NCI-H2107 (cell line): ENCODE results near the gene MPZL2.

ENCODE experiments used
- DNase-seq: peaks from one replicate; lab custom pipeline; 2025; lab: John Stamatoyannopoulos, UW

MPZL2 gene

DNA sequence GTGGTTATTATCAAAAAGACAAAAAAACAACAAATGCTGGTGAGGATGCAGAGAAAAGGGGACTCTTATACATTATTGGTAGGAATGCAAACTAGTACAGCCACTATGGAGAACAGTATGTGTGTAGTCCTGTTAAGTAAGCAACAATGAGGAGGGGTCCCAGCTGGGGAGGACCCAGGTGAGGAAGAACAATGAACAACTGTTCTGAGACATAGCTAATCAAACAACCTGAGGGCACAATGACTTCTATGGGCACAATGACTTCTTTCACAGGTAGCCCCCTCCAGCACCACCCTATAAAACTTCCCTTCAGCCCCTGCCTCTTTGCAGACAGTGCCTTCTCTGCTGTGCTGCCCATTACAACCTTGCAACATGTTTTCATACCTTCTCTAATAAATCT, 44.9 kb downstream of the MPZL2 start:
- DNase-seq, result no peak

DNA sequence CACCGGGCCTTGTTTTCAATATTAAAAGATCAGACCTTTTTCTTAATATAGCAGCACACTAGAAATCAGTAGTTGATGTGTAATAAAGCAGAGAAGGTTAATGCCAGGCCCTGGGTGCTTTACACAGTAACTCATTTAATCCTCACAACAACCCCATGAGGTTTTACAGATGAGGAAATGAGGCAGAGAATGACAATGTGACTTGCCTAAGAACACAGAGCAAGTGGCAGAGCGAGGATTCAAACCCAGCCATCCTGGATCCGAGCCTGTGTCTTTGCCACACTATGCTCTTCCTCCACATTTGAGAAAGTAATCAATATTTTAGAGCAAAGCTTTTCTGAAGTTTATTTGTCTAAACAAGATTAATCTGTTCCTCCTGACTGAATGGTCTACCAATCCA, 46.5 kb downstream of the MPZL2 start:
- no peak for DNase-seq

DNA sequence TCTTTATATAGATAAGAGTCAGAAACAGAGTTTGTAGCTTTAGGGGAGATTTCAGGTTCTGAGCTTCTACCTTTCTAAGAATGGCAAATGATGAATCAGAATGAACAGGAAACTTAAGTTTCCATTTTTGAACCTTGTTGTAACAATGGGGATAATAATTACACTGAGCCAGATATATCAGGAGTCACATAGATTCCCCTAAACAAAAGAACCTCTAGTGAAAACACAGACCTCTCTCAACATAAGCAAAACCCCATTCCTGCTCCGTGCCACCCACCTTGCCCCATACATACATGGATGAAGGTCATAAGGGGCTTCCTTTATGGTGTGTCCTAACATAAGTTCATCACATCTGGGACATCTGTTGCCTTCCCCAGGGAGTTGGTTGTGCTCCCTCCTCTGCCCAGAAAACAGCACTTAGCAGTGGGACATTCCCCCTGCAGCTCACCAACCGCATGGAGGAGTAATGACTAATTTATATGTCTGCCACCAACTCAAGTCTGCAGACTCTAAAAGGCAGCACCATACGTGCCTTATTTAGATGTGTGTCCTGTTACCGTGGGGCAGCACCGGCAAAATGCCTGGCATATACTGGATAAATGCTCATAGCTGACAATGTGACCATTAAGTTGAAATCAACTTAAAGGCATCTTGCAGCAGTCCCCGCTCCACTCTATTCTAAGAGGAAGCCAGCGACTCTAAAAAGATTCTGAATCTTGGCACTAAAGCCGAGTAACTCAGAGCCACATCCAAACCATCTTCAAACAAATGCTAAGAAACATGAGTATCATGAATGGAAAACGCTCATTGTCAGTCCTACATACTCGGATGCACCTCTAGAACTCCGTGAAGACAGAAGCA, 47.2 kb downstream of the MPZL2 start:
- no peak for DNase-seq

DNA sequence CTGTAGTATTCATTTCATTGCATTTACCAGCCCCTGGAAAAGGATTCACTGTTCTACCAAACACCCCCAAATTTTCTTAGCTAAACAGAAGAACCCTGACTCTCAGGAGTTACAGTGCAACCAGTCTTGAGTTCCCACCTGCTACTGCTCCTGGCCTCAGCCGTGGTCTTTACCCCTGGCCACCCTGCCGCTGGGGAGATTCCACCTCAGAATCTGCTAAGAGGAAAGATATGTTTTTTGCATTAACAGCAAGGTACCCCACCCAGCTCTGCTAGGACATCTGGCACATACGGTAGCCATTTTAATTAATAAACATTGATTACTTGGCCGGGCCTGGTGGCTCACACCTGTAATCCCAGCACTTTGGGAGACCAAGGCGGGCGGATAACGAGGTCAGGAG, 48.3 kb downstream of the MPZL2 start:
- no peak for DNase-seq

DNA sequence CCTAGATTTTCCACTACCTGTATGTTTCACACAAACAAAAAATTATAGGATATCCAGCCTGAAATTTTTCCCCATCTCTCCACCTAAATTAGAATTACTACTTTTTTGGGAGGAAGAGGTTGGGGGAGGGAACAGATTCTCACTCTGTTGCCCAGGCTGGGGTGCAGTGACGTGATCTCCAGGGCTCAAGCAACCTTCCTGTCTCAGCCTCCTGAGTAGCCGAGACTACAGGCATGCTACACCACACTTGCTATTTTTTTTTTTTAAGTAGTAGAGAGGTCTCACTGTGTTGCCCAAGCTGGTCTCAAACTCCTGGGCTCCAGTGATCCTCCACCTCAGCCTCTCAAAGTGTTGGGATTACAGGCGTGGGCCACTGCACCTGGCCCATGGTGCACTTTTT, 48.8 kb downstream of the MPZL2 start:
- no peak for DNase-seq

DNA sequence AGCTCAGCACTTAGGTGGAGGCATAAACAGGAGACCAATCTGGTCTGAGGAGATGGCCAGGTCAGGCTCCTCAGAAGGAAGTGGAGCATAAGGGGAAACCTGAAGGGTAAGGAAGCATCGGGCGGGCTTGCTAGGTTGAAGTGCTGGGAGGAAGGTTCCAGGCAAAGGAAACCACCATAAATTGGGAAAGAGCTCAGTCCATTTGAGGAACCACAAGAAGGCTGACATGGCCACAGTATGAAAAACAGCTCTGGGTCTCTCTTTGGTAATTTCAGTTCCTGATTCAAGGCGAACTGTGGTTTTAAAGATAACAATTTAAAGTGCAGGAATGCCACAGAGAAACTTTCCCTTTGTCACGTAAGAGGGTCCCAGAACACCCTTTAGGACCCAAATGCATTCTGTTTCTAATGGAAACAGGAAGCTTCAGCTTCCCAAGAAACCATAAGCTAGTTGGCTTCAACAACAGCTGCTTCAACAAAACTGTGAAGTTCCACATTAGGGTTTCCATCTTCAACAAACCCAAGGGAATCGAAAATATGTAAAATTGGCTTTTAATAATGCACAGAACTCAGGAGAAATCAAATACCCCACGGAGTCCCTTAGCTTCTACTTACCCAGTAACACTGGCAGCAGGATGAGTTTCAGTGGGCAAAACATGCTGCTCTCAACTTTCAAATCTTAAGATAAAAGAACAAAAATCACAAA, 49.7 kb downstream of the MPZL2 start:
- DNase-seq, result no peak

DNA sequence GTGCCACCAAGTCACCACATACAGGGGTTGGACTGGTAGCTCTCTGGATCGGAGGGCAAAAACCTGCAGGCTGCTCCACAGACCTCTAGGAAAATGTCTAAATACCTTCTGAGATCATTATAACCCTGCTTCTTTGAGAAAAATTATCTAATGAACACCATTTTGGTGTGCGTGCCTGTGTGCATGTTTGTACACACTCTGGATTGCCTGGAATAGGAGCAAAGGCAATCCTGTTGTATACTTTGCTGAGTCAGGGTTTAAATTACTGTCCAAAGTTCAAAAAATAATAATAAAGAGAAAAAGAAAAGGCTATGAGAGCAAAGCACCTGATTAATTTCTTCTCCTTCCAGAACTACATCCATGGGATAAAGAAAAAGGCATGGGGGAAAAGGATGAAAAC, 50.3 kb downstream of the MPZL2 start:
- no peak for DNase-seq

DNA sequence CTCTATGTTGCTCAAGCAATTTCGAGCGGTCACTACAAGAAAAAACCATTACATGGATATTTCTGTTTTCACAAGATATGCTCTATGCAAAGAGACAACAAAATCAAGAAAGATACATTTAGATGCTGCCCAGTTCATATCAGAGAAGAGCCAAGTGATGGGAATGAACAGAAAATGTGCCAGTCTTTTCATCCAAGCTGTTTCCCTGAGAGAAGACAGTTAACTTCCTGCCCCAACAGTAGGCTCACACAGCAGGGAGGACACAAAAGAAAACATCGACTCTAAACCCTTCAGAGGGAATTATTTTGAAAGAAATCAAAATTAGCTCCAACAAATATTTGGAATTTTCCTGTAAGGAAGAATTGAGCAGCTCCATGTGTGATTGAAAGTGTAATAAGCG, 50.9 kb downstream of the MPZL2 start:
- no peak for DNase-seq

DNA sequence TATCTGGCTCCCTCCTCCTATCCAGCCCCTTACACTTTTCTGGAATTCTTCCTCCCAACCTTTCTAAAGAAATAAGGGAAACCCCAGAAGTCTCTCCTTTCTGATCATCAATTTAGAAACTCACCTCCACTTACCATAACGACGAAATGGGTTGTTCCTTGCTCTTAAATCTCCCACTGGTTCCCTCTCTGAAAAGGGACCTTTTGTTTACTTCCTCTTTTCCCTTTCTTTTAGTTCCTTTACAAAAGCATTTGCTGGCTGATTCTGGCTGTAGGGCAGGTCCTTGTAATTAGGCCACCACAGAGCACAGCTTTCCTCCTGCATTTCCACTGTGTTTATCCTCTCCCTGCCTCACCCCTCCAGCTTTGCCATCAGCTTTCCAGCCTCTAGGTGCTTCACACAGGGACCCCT, 51.3 kb downstream of the MPZL2 start:
- DNase-seq, result no peak

DNA sequence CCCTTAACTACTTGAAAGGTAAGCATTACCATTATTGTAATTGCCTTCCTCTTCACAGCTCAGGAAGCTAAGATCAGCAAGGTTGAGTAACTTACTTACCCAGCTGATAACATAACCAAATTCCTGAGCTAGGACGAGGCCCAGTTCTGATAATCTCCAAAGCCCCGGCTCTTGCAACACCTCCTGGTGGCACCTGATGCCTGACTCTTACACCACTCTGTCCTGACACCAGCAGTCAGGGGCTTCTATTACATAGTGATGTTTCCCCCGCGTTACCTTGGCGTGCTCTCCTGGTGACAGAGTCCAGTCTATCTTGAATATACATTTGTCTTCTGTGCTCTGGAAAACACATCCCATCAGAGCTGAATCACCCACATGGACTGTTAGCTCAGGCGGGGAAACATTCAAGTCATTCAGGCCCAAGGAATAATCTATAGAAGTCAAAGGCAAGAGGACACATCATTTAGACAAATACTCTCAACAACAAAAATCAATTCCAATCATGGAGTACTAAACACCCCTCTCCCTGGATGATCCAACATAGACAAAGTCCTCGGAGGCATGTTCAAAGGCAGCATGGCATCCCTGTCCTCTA, 51.9 kb downstream of the MPZL2 start:
- DNase-seq, result no peak

DNA sequence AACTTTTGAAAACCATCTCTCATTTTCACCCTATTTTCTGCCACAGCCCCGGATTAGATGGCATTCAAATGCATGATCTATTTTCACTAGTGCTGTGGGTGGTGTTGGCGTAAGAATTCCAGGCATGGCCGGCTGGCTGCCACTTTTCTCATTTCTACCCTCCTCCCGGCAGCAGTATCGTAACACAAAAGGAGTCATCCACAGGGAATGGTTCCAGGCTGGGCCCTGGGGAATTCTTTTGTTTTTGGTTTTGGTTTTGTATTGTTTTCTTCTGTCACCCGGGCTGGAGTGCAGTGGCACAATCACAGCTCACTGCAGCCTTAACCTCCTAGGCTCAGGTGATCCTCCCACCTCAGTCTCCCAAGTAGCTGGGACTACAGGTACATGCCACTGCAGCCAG, 53.1 kb downstream of the MPZL2 start:
- peak; percentile 44 for DNase-seq

DNA sequence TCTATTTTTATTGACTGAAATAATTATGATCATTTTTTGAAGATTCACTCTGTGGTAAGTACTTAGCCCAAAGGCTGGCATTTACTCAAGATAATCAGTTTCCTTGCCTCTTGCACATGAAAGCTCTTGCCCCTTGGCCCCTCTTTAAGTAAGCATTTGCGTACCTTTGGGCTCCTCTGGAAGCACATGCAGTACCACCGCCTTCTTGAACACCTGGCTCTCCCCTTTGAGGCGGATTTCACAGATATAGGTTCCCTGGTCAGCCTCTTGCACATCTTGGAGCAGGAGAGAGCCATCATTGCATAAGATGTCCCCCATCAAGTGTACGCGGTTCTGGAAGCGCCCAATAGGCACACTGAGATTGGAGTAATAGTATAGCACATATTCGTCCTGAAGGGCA, 53.8 kb downstream of the MPZL2 start:
- DNase-seq, result no peak

DNA sequence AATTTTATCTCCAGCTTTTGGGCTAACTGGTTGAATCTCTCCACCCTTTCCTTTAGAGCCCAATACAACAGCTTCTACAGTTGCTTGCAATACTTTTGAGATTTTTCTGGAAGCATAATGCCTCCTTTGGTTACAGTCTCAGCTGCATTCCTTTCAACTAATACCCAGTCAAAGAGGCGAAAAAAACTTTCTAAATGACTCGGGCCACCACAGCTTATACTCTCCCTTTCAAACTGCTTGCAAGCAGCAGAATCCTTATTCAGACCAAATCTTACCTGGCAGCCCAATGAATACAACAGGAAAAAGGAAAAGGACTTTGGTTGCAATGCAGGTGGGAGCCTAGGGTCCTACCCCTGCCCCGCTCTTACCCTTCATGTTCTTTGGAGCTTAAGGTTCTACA, 55.1 kb downstream of the MPZL2 start:
- no peak for DNase-seq

DNA sequence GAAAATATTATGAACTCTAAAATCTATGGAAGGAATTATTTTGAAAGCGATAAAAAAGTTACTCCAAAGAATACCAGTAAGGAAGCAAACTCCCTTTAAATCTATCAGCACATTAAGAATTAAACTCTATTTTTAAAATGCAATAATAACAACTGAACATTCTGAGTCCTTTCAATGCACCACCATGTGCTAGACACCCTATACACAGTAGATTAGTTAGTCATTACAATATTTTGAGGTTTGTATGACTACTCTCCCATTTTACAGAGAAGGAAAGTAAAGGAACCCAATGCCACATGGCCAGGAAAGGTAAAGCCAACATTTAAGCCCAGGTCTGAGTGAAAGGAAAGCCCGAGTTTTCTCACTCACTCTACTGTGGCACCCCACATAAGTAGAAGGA, 57.0 kb downstream of the MPZL2 start:
- no peak for DNase-seq

DNA sequence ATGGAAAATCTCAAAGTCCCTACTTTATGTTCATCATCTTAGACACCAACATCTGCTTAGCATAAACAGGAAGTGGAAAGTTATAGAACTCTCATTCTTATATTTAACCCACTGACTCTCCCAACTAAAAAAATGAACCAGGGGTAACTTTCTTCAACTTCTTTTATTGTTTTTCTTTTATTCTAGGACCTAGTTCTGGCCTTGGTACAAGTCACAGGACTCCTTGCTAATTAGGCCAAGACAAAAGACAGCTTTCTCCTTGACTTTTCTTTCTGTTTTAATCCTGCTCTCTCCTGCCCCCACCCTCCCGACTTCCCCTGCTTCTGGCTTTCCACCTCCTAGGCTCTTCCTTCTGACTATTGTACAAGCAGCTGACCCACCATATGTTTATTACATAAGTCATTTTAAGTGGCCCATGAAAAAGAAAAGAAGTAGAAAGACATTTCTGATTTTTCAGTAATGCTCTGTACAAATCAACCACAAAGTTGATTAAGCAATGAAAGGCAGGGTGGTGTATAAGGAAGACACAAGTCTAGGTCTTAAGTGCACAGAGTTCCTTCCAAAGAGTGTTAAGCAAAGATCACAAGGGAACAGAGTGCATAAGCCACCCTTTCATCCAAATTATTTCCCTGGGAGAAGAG, 57.6 kb downstream of the MPZL2 start:
- DNase-seq, result no peak

DNA sequence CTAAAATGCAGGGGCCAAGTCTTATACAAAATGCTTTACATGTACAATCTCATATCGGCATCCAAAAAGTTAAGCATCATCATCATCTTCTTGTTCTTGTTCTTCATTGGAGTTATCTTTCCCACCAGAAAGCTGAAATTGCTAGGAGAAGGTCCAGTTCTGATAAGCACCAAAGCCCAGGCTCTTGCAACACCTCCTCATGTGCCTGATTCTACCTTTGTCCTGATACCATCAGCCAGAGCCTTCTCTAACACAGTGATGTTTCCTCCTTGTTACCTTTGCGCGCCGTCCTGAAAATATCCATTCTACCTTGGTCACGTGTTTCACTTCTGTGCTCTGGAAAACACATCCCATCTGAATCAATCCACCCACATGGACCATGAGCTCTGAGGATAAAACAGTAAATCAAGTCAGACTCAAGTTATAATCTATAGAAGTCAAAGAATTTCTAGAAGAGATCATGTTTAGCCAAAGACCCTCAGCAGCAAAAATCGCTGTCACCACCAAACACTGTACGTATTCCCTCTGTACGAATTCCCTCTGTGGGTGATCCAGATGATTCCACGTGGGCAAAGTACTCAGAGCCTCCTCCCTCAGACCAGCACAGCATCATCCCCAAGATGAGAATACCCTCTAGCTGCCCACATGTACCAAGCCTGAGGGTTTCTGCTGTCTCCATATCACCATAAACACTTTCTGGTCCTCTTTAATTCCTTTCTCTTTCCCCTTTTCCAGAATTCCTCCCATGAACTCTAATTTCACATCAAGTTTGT, 58.3 kb downstream of the MPZL2 start:
- no peak for DNase-seq
